GM20000 (cell line): ENCODE data around the gene SEC14L6.

ENCODE experiments used
- DNase-seq: peaks from one replicate; pipeline ENCODE4 v3.0.0; 2012; ENCODE audit warnings: low spot score
- TF ChIP-seq, protein P1 (sequence below): IDR thresholded peaks from 2 replicates; pipeline ENCODE4 v1.5.1; 2012; ENCODE audit warnings: mild to moderate bottlenecking, control low read depth; ENCODE audit errors: extremely low read depth, missing control alignments

The SEC14L6 gene

DNA sequence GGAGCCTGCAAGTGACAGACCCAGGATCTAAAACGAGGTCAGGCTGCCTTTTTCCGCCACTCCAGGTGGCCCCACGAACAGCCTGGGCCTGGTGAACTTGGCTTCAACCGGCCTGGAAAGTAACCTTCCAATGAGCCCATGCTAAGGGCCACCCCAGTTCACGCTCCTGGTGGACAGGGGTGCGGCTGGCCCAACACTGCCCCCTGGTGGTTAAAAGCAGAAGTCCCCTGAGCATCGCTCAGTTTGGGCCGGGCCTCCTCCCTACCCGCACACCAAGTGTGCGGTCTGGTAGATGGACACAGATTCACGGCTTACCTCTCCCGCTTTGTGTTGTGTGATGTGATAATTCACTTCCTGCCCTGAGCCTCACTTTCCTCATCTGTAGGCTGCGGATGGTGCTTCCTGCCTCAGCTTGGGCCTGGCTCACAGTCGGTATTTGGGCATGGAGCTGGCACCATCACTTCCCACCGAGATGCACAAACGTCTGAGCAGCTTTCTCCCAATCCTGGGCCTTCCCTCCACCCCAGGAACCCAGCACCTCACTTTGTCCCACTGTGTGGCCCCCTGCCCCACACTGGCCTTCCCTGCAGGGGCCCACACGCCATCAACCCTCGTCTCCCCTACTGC is 61.1 kb downstream of the SEC14L6 start:
- peak; percentile 89 for DNase-seq

GRCh38 chr22:30483169-30483568 is 63.4 kb downstream of the SEC14L6 start:
- TF ChIP-seq, protein P1, sequence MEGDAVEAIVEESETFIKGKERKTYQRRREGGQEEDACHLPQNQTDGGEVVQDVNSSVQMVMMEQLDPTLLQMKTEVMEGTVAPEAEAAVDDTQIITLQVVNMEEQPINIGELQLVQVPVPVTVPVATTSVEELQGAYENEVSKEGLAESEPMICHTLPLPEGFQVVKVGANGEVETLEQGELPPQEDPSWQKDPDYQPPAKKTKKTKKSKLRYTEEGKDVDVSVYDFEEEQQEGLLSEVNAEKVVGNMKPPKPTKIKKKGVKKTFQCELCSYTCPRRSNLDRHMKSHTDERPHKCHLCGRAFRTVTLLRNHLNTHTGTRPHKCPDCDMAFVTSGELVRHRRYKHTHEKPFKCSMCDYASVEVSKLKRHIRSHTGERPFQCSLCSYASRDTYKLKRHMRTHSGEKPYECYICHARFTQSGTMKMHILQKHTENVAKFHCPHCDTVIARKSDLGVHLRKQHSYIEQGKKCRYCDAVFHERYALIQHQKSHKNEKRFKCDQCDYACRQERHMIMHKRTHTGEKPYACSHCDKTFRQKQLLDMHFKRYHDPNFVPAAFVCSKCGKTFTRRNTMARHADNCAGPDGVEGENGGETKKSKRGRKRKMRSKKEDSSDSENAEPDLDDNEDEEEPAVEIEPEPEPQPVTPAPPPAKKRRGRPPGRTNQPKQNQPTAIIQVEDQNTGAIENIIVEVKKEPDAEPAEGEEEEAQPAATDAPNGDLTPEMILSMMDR: no peak
- no peak for DNase-seq

More for the DNA sequence above, 61.1 kb downstream of the SEC14L6 start:
- TF ChIP-seq, protein P1: peak; percentile 82

DNA sequence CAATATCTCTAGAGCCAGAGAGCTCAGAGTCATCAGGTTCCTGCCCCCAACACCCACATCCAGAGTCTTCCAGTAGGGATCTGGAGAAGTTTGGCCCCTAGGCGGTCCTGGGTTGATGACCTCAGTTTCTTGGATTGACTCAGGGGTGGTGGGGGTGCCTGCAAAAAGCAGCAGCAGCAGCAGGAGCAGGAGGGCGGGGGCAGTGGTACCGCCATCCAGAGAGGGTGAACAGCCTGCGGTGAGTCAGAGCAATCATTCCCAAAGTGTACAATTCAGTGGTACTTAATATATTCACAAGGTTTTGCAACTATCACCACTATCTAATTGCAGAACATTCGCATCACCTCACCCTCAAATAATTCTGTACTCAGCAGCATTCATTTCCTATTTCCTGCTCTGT is 64.8 kb downstream of the SEC14L6 start:
- DNase-seq: no peak
- TF ChIP-seq, protein P1: no peak

GRCh38 chr22:30479981-30480380 is 66.6 kb downstream of the SEC14L6 start:
- no peak for DNase-seq

GRCh38 chr22:30474683-30475424 is 71.7 kb downstream of the SEC14L6 start:
- TF ChIP-seq, protein P1: no peak
- no peak for DNase-seq

More at GRCh38 chr22:30479981-30480380, 66.6 kb downstream of the SEC14L6 start:
- TF ChIP-seq, protein P1: no peak

DNA sequence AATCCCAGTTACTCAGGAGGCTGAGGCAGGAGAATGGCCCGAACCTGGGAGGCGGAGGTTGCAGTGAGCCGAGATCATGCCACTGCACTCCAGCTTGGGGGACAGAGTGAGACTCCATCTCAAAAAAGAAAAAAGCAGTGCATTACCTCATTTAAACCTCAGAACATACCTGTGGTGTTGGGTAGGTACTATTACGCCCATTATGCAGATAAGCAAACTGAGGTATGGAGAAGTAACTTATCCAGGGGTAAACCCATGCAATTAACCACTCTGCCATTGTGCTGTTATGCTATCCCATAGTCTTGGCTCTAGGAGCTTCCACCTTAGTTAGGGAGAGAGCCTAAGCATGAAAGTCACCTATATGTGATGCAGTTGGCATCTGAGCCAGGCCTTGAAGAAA is 72.4 kb downstream of the SEC14L6 start:
- TF ChIP-seq, protein P1: no peak
- no peak for DNase-seq

GRCh38 chr22:30472994-30473720 is 73.4 kb downstream of the SEC14L6 start:
- TF ChIP-seq, protein P1: no peak
- DNase-seq: no peak
